Testis (tissue), 3 donors: ENCODE measurements around the gene RIOK3. TPM values are rescaled to one million over a fixed set of nuclear protein-coding genes. Genes with fewer than 3 reads are reported as not detected.

Experiments
- DNase-seq: peaks from one replicate; pipeline ENCODE4 v3.0.0-alpha.2; 2019
- H3K27ac ChIP-seq, 2 donors: fragments of 200-600 bp; sonication (generic); one replicate each; pipeline ENCODE4 v1.5.1; 2019
- H3K27me3 ChIP-seq: fragments of 200-600 bp; sonication (generic); one replicate; pipeline ENCODE4 v1.5.1; 2019
- H3K36me3 ChIP-seq: fragments of 200-600 bp; sonication (generic); one replicate; pipeline ENCODE4 v1.5.1; 2017; ENCODE audit warnings: low read depth; ENCODE audit errors: missing control alignments
- H3K4me1 ChIP-seq: fragments of 200-600 bp; sonication (generic); one replicate; pipeline ENCODE4 v1.5.1; 2019
- H3K4me3 ChIP-seq, 2 donors: fragments of 200-600 bp; sonication (generic); one replicate each; pipeline ENCODE4 v1.5.1; 2017 to 2019
- H3K9me3 ChIP-seq: fragments of 200-600 bp; sonication (generic); one replicate; pipeline ENCODE4 v1.5.1; 2017
- POLR2A ChIP-seq: fragments of 450-650 bp; IDR thresholded peaks from one replicate; pipeline ENCODE4 v1.6.1; 2017; ENCODE audit warnings: antibody characterized with exemption, mild to moderate bottlenecking, moderate library complexity
- WGBS, 2 donors: methylation state at CpG; one replicate each; pipeline ENCODE4 v1.1.5; 2018; 5-methylcytosine and 5-hydroxymethylcytosine counted together
- intact Hi-C: fragments of 100-400 bp; cut with DNase I; formaldehyde crosslinking; loops from one replicate; pipeline ENCODE4 v1.15.1; 2023; ENCODE audit warnings: low total_unique reads
- polyA plus RNA-seq: library from polyadenylated mRNA; stranded (reverse); fragments of 350-450 nt; fragmentation: Illumina TruSeq; extraction: RNeasy Lipid Tissue Mini Kit (QIAGEN cat#74804); gene quantifications from one replicate; pipeline ENCODE4 v1.2.3, GENCODE V29; 2014; ENCODE audit warnings: low read depth, low replicate concordance; ENCODE audit not compliant: insufficient read depth
- total RNA-seq, 2 donors: library from RNA; depleted of rRNA; stranded (reverse); fragments of >200 nt; gene quantifications; one replicate each; pipeline ENCODE4 v1.2.3, GENCODE V29; 2016
- TF ChIP-seq, protein P1 (sequence below), 3 experiments: fragments of 450-650 bp in 2 of 3; fragments of 200-600 bp in 1 of 3; sonication (generic) in 1 of 3; IDR thresholded peaks; one replicate each; pipeline ENCODE4 v1.5.1; 2016 to 2019; ENCODE audit warnings: antibody characterized with exemption in 3 of 3, mild to moderate bottlenecking in 2 of 3, moderate library complexity in 1 of 3

The RIOK3 gene
- total and polyA plus RNA-seq, 3 donors from 2014 or later: 41.7 to 76.8 (median 68.7) TPM

- Histone ChIP-seq H3K4me3 (no peak overlapping the region), H3K27me3 (no peaks in the 10 kb centered on the region), H3K9me3 (no peaks in the 10 kb centered on the region), H3K36me3 (no peaks in the 10 kb centered on the region), H3K4me1 (no peaks in the 10 kb centered on the region), H3K27ac (no peak overlapping the region)
- no peak for TF ChIP-seq POLR2A
- TF ChIP-seq, protein P1, sequence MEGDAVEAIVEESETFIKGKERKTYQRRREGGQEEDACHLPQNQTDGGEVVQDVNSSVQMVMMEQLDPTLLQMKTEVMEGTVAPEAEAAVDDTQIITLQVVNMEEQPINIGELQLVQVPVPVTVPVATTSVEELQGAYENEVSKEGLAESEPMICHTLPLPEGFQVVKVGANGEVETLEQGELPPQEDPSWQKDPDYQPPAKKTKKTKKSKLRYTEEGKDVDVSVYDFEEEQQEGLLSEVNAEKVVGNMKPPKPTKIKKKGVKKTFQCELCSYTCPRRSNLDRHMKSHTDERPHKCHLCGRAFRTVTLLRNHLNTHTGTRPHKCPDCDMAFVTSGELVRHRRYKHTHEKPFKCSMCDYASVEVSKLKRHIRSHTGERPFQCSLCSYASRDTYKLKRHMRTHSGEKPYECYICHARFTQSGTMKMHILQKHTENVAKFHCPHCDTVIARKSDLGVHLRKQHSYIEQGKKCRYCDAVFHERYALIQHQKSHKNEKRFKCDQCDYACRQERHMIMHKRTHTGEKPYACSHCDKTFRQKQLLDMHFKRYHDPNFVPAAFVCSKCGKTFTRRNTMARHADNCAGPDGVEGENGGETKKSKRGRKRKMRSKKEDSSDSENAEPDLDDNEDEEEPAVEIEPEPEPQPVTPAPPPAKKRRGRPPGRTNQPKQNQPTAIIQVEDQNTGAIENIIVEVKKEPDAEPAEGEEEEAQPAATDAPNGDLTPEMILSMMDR (IDR thresholded peaks at IDR 0.05): no peak
- DNase-seq: no peak
- intact Hi-C loops: no loop called here
- 72 to 77% methylated on average over 3 of the region's 3 CpGs for whole genome bisulfite sequencing, 2 donors
Measured at GRCh38 chr18:23412351-23412964, 40.6 kb upstream of the RIOK3 start.

DNA sequence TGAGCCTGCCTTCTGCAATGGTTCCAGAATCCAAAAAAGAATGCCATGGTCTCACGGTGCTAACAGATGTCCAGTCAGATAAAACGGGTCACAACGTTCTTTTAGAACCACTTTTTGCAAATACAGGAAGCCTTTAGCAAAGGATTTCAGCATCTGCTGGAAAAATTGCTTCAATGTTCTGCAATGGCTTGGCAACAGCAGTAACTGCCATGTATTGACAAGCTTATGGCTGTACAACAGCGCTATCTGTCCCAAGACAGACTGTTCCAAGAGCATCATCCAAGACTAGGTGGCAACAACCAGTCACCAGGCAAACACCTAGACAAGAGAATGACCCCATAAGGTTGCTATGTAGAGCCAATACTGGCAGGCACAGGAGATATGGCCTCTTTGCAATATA, 37.6 kb upstream of the RIOK3 start:
- TF ChIP-seq, protein P1 (IDR thresholded peaks at IDR 0.05): no peak
- TF ChIP-seq POLR2A: no peak
- no peak overlapping the region for H3K4me3 ChIP-seq
- H3K9me3 ChIP-seq: no peaks in the 10 kb centered on the region
- no peaks in the 10 kb centered on the region for H3K27me3 ChIP-seq
- DNase-seq: no peak
- no peaks in the 10 kb centered on the region for H3K36me3 ChIP-seq
- intact Hi-C loops: no loop called here
- 47 to 57% methylated on average over 4 of the region's 4 CpGs for WGBS, 2 donors
- H3K4me1 ChIP-seq: no peaks in the 10 kb centered on the region
- no peak overlapping the region for H3K27ac ChIP-seq

DNA sequence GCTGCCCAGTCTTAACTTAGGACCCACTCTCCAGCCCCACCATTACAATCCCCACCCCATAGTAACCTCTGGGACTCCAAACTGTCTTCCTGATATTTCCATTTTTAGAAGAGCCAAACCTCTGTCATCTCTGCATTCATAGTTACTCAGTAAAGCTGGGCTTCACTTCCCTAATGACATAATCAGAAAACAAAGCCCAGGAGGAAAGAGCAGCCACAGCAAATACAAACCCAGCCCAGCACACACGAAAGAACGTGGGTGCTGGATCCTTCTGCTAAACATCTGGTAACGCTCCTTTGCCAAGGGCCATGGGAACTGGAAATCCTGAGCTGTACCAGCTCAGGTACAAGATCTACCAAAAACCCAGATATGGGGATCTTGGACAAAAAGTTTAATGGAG, 36.8 kb upstream of the RIOK3 start:
- WGBS, 2 donors: 68 to 69% methylated on average over 3 of the region's 3 CpGs
- H3K27me3 ChIP-seq: no peaks in the 10 kb centered on the region
- intact Hi-C loops: no loop called here
- H3K4me3 ChIP-seq: no peak overlapping the region
- no peaks in the 10 kb centered on the region for H3K9me3 ChIP-seq
- no peak for TF ChIP-seq POLR2A
- TF ChIP-seq, protein P1 (IDR thresholded peaks at IDR 0.05): no peak
- no peak overlapping the region for H3K27ac ChIP-seq
- no peaks in the 10 kb centered on the region for H3K4me1 ChIP-seq
- DNase-seq: no peak
- no peaks in the 10 kb centered on the region for H3K36me3 ChIP-seq

DNA sequence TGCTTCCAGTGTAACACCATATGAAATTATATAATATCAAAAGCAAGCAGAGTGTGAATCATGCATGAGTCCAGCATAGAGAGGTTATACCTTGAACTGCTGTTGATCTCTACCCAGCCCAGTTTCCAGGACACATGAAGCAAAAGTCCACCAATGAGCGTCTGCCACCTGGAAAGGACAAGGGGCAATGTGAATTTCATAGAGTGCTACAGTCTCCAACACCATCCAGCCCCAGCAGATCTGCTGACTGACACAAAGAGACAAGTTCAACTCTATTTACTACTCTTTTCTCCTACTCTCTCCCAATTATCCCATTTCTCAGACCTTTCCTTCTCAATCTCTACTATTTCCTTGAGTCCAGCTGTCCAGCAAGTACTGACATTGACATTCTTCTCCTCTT, 31.8 kb upstream of the RIOK3 start:
- Histone ChIP-seq H3K27me3 (no peaks in the 10 kb centered on the region), H3K36me3 (no peaks in the 10 kb centered on the region), H3K27ac (no peak overlapping the region), H3K4me1 (no peaks in the 10 kb centered on the region), H3K4me3 (no peak overlapping the region), H3K9me3 (no peaks in the 10 kb centered on the region)
- TF ChIP-seq, protein P1 (IDR thresholded peaks at IDR 0.05): no peak
- no peak for TF ChIP-seq POLR2A
- intact Hi-C loops: no loop called here
- WGBS, 2 donors: 92 to 100% methylated on average over 1 of the region's 1 CpG
- no peak for DNase-seq

DNA sequence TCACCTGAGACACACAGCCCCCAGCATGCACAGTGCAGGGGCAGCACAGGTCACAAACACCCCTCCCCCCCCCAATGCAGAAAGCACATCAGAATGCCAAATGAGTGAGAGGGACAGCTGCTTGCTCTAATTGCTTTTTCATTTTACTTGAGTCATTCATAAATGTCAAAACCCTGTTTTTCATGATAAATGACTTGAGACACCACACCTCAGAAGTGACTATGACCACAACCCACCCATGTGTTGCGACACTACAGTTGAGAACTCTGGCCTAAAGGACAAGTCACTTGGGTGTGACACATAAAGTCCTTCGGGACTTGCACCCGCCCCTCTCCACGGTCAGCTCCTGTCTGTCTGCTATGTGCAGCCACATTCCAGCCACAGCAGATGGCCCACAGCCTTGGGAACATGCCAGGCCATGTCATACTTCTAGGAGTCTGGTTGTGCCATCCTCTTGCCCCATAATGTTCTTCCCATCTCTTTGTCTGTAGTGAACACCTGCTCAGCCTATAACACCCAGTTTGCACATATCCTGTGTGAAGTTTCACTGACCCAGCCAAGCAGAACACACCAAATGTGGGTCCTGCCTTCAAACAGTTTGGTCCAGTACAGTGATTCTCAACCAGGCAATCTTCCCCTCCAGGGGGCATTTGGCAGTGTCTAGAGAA, 30.2 kb upstream of the RIOK3 start:
- TF ChIP-seq POLR2A: no peak
- TF ChIP-seq, protein P1 (IDR thresholded peaks at IDR 0.05): no peak
- no peaks in the 10 kb centered on the region for H3K4me1 ChIP-seq
- no peaks in the 10 kb centered on the region for H3K27me3 ChIP-seq
- DNase-seq: no peak
- no peak overlapping the region for H3K4me3 ChIP-seq
- H3K27ac ChIP-seq: no peak overlapping the region
- 80 to 94% methylated on average over 4 of the region's 4 CpGs for WGBS, 2 donors
- no peaks in the 10 kb centered on the region for H3K9me3 ChIP-seq
- H3K36me3 ChIP-seq: no peaks in the 10 kb centered on the region
- intact Hi-C loops: no loop called here
